Measurements from ENCODE around the gene ZNF195.

GRCh38 chr11:3368199-3368598 lies 10.7 kb downstream of the ZNF195 start:
- no peak for TF ChIP-seq CTCF (IDR thresholded peaks at IDR 0.05)
- TF ChIP-seq POLR2A (IDR thresholded peaks at IDR 0.05): no peak

Data from right lobe of liver (tissue), 4 donors.